Astrocyte (in vitro differentiated cells and primary cell): ENCODE results near the gene TEX22. TPM values are rescaled to one million over a fixed set of nuclear protein-coding genes. Genes with fewer than 3 reads are reported as not detected.

Experiments
- DNase-seq: peaks from one replicate; pipeline ENCODE4 v3.0.0-alpha.2; 2010; ENCODE audit warnings: low read depth
- FAIRE-seq: peaks from 2 replicates; lab custom pipeline; 2011; peaks lifted over from hg19 to GRCh38; lab: Jason Lieb, UNC
- H2AFZ ChIP-seq: 2 replicates; pipeline ENCODE4 v1.6.0; 2012; ENCODE audit warnings: low read depth, low read length, inconsistent platforms
- H3K27ac ChIP-seq: 2 replicates; pipeline ENCODE4 v1.5.1; 2011; ENCODE audit warnings: low read depth, low read length, inconsistent platforms
- H3K27me3 ChIP-seq: 2 replicates; pipeline ENCODE4 v1.6.0; 2011; ENCODE audit warnings: low read length, inconsistent platforms; ENCODE audit not compliant: insufficient read depth
- H3K36me3 ChIP-seq: 2 replicates; pipeline ENCODE4 v1.5.1; 2011; ENCODE audit warnings: low read length, inconsistent platforms; ENCODE audit not compliant: insufficient read depth
- H3K4me1 ChIP-seq: 2 replicates; pipeline ENCODE4 v1.5.1; 2011; ENCODE audit warnings: low read length, inconsistent platforms; ENCODE audit not compliant: insufficient read depth
- H3K4me2 ChIP-seq: 2 replicates; pipeline ENCODE4 v1.6.0; 2012; ENCODE audit warnings: low read length, inconsistent platforms
- H3K4me3 ChIP-seq: 2 replicates; pipeline ENCODE4 v1.5.1; 2011; ENCODE audit warnings: low read depth, mild to moderate bottlenecking, low read length, inconsistent platforms; ENCODE audit not compliant: insufficient read depth
- H3K79me2 ChIP-seq: 2 replicates; pipeline ENCODE4 v1.6.0; 2012; ENCODE audit warnings: mild to moderate bottlenecking, low read length, inconsistent platforms; ENCODE audit not compliant: insufficient read depth
- H3K9ac ChIP-seq: 2 replicates; pipeline ENCODE4 v1.6.0; 2012; ENCODE audit warnings: mild to moderate bottlenecking, low read length, inconsistent platforms
- H3K9me3 ChIP-seq: 2 replicates; pipeline ENCODE4 v1.5.1; 2012; ENCODE audit warnings: low read depth, mild to moderate bottlenecking, low read length, inconsistent platforms; ENCODE audit not compliant: insufficient read depth
- H4K20me1 ChIP-seq: 2 replicates; pipeline ENCODE4 v1.6.0; 2012; ENCODE audit warnings: low read length, inconsistent platforms; ENCODE audit not compliant: insufficient read depth
- H3K27ac Mint-ChIP-seq: one replicate; pipeline ENCODE4 v1.8.0; 2021; ENCODE audit warnings: mild to moderate bottlenecking, mixed read lengths; ENCODE audit not compliant: unreplicated experiment
- H3K27me3 Mint-ChIP-seq: one replicate; pipeline ENCODE4 v1.8.0; 2021; ENCODE audit warnings: low read depth, mixed read lengths; ENCODE audit not compliant: unreplicated experiment
- H3K36me3 Mint-ChIP-seq: one replicate; pipeline ENCODE4 v1.8.0; 2021; ENCODE audit warnings: low read depth, mixed read lengths; ENCODE audit not compliant: unreplicated experiment
- H3K4me1 Mint-ChIP-seq: one replicate; pipeline ENCODE4 v1.8.0; 2021; ENCODE audit warnings: low read depth, mixed read lengths; ENCODE audit not compliant: unreplicated experiment
- H3K4me3 Mint-ChIP-seq: one replicate; pipeline ENCODE4 v1.8.0; 2021; ENCODE audit warnings: mild to moderate bottlenecking, moderate library complexity, mixed read lengths; ENCODE audit not compliant: unreplicated experiment
- H3K9me3 Mint-ChIP-seq: one replicate; pipeline ENCODE4 v1.8.0; 2021; ENCODE audit warnings: mild to moderate bottlenecking, mixed read lengths; ENCODE audit not compliant: unreplicated experiment
- EZH2 ChIP-seq: IDR thresholded peaks from 2 replicates; pipeline ENCODE4 v1.6.1; 2012; ENCODE audit warnings: mild to moderate bottlenecking, low read length, inconsistent platforms; ENCODE audit not compliant: insufficient read depth
- total RNA-seq: library from RNA; stranded (reverse); gene quantifications from 2 replicates; pipeline ENCODE4 v1.2.1, GENCODE V29; 2021
- TF ChIP-seq, protein P1 (sequence below): IDR thresholded peaks from 2 replicates; pipeline ENCODE4 v1.5.1; 2011; ENCODE audit warnings: low read depth, mild to moderate bottlenecking, inconsistent platforms, low read length, moderate library complexity; ENCODE audit not compliant: insufficient read depth

TEX22 gene
- total RNA-seq, 1 donor from 2014 or later: 1.2 TPM

DNA sequence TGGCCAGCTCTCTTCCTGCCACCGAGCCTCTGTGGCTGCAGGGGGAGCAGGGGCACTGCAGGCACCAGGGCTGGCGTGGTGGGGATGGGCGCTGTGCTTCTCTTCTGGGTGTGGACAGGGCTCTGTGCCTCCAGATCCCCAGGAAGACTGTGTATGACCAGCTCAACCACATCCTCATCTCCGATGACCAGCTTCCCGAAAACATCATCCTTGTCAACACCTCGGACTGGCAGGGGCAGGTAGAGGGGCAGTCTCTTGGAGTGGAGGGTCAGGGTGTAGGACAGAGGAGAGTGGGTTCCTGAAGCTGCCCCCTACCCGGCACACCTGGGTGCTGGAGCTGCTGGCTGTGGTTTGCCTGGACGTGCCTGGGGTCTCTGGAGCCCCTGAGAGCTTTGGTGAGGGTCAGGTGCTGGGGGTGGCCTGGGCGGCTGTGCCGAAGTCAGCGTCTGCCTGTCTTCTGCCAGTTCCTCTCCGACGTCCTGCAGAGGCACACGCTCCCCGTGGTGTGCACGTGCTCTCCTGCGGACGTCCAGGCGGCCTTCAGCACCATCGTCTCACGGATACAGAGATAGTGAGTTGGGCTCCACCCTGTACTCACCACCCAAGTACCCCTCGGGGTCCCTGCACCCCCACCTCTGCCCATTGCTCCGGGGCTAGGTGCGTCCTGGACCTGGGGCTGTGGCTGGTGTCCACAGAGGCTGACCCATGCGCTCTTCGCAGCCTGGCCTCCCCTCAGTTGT is 15.8 kb upstream of the TEX22 start:
- Mint-ChIP-seq H3K27me3 (no peaks in the 10 kb centered on the region), H3K4me1 (no peaks in the 10 kb centered on the region), H3K36me3 (peaks cover 4% of the 10 kb centered on the region), H3K27ac (no peak overlapping the region), H3K4me3 (no peak overlapping the region), H3K9me3 (no peaks in the 10 kb centered on the region)
- Histone ChIP-seq H3K36me3 (peaks cover 2% of the 10 kb centered on the region), H3K9ac (no peak overlapping the region), H3K9me3 (no peaks in the 10 kb centered on the region), H2AFZ (no peak overlapping the region), H3K4me2 (no peak overlapping the region), H3K4me3 (no peak overlapping the region), H3K27ac (no peak overlapping the region), H3K27me3 (no peaks in the 10 kb centered on the region), H3K4me1 (no peaks in the 10 kb centered on the region), H3K79me2 (no peaks in the 10 kb centered on the region), H4K20me1 (peaks cover 6% of the 10 kb centered on the region)
- FAIRE-seq: no peak
- no peak for DNase-seq
- TF ChIP-seq, protein P1, sequence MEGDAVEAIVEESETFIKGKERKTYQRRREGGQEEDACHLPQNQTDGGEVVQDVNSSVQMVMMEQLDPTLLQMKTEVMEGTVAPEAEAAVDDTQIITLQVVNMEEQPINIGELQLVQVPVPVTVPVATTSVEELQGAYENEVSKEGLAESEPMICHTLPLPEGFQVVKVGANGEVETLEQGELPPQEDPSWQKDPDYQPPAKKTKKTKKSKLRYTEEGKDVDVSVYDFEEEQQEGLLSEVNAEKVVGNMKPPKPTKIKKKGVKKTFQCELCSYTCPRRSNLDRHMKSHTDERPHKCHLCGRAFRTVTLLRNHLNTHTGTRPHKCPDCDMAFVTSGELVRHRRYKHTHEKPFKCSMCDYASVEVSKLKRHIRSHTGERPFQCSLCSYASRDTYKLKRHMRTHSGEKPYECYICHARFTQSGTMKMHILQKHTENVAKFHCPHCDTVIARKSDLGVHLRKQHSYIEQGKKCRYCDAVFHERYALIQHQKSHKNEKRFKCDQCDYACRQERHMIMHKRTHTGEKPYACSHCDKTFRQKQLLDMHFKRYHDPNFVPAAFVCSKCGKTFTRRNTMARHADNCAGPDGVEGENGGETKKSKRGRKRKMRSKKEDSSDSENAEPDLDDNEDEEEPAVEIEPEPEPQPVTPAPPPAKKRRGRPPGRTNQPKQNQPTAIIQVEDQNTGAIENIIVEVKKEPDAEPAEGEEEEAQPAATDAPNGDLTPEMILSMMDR: no peak
- no peak for TF ChIP-seq EZH2

DNA sequence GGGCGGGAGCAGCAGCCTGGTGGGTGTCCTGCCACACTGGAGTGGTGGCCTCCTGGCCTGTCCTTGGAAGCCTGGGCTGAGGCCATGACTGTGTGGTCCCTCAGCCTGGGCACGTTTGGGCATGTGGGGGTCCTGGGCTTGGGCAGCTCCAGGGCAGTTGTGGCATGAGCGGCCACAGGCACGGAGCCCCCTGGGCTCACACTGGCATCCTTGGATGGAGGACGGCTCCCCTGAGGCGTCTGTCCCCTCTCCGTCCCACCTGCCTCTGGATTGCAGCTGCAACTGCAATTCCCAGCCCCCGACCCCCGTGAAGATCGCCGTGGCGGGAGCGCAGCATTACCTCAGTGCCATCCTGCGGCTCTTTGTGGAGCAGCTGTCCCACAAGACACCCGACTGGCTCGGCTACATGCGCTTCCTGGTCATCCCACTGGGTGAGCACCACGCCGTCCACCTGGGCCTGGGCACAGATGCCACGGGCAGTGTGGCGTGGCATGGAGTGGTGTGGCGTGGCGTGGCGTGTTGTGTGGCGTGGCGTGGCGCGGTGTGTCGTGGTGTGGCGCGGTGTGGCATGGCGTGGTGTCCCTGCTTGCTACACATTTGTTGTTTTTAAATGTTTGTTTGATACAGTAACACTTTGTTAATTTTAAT is 15.1 kb upstream of the TEX22 start:
- H3K4me1 Mint-ChIP-seq: no peaks in the 10 kb centered on the region
- Histone ChIP-seq H3K4me3 (no peak overlapping the region), H3K4me1 (no peaks in the 10 kb centered on the region), H3K27me3 (no peaks in the 10 kb centered on the region), H3K27ac (no peak overlapping the region), H3K9ac (no peak overlapping the region), H3K79me2 (no peaks in the 10 kb centered on the region), H4K20me1 (peaks cover 6% of the 10 kb centered on the region), H3K9me3 (no peaks in the 10 kb centered on the region), H3K36me3 (peaks cover 2% of the 10 kb centered on the region), H3K4me2 (no peak overlapping the region), H2AFZ (no peak overlapping the region)
- H3K36me3 Mint-ChIP-seq: peaks cover 7% of the 10 kb centered on the region
- no peaks in the 10 kb centered on the region for H3K9me3 Mint-ChIP-seq
- H3K27me3 Mint-ChIP-seq: no peaks in the 10 kb centered on the region
- no peak for FAIRE-seq
- DNase-seq: no peak
- H3K4me3 Mint-ChIP-seq: no peak overlapping the region
- H3K27ac Mint-ChIP-seq: no peak overlapping the region
- TF ChIP-seq, protein P1: no peak
- TF ChIP-seq EZH2: no peak
